Muscle of leg (tissue), 11 donors: ENCODE measurements around the gene SYNDIG1. TPM values are rescaled to one million over a fixed set of nuclear protein-coding genes. Genes with fewer than 3 reads are reported as not detected.

Experiments used
- DNase-seq: peaks from one replicate; pipeline ENCODE4 v3.0.0; 2013
- H3K27ac ChIP-seq: one replicate; pipeline ENCODE4 v1.5.1; 2013; ENCODE audit warnings: mild to moderate bottlenecking, low read length, control low read depth
- H3K27me3 ChIP-seq: one replicate; pipeline ENCODE4 v1.6.1; 2013; ENCODE audit warnings: low read length; ENCODE audit not compliant: control insufficient read depth, insufficient read depth
- H3K36me3 ChIP-seq: one replicate; pipeline ENCODE4 v1.6.1; 2013; ENCODE audit warnings: low read length; ENCODE audit not compliant: control insufficient read depth, insufficient read depth
- H3K4me1 ChIP-seq: one replicate; pipeline ENCODE4 v1.6.1; 2013; ENCODE audit warnings: low read length; ENCODE audit not compliant: control insufficient read depth, insufficient read depth
- H3K4me3 ChIP-seq: one replicate; pipeline ENCODE4 v1.5.1; 2013; ENCODE audit warnings: low read length, control low read depth
- H3K9me3 ChIP-seq: replicated peaks from 2 replicates; pipeline ENCODE4 v1.6.1; 2013; ENCODE audit warnings: low read depth, low read length; ENCODE audit not compliant: control insufficient read depth
- WGBS: methylation state at CpG from one replicate; pipeline ENCODE4 v1.1.5; 2013; ENCODE audit warnings: missing lambda C conversion rate; ENCODE audit not compliant: insufficient coverage; 5-methylcytosine and 5-hydroxymethylcytosine counted together
- polyA plus RNA-seq, 8 donors: library from polyadenylated mRNA; unstranded; fragments of 120-200 nt; gene quantifications; one replicate each; pipeline versions ENCODE4 v1.2.1 to v1.2.3, GENCODE V29; 2013; ENCODE audit warnings: inconsistent platforms in 1 of 8, low replicate concordance in 1 of 8; ENCODE audit not compliant: insufficient read length in 8 of 8, insufficient read depth in 1 of 8
- total RNA-seq: library from RNA; stranded (reverse); fragments of 120-200 nt; gene quantifications from one replicate; pipeline ENCODE4 v1.2.4, GENCODE V29; 2013

The SYNDIG1 gene
- total and polyA plus RNA-seq, 9 donors = 2.5 to 5.3 (median 4.3) TPM

DNA sequence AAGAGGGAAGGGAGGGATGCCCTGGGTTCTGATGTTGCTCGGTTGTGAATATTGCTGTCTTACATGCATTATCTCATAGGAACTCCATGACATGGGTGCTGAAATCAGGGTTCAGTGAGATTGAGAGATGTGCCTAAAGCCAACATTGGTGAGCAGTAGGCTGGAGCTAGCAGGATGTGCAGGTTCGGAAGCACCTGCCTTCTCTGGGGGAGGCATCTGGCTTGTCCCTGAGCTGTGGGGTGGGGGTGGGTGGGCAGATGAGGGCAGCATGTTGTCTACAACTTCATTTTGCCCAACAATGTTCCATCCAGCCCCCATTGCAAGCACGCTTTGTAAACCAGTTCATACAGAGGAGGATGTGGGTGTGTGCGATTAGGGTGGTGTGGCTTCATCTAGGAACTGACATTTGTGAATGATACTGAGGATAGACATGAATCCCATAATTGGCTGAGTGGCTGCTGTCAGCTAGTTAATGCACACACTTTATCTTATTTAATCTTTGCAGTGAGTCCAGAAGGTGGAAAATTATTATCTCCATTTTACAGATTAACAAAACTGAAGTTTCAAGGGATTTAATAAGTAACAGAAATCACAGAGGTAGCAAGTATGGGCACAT lies 119.4 kb downstream of the SYNDIG1 start:
- no peak overlapping the region for H3K27ac ChIP-seq
- WGBS = no CpG with 5 or more reads among the region's 4 CpGs
- H3K27me3 ChIP-seq = peaks cover 3% of the 10 kb centered on the region
- no peaks in the 10 kb centered on the region for H3K9me3 ChIP-seq
- DNase-seq = no peak
- peaks cover 12% of the 10 kb centered on the region for H3K4me1 ChIP-seq
- H3K4me3 ChIP-seq = no peak overlapping the region
- H3K36me3 ChIP-seq = no peaks in the 10 kb centered on the region

GRCh38 chr20:24589381-24589780 lies 120.0 kb downstream of the SYNDIG1 start:
- H3K27ac ChIP-seq = no peak overlapping the region
- H3K36me3 ChIP-seq = no peaks in the 10 kb centered on the region
- H3K9me3 ChIP-seq = no peaks in the 10 kb centered on the region
- H3K27me3 ChIP-seq = peaks cover 3% of the 10 kb centered on the region
- H3K4me1 ChIP-seq = peaks cover 12% of the 10 kb centered on the region
- WGBS = no CpG with 5 or more reads among the region's 4 CpGs
- H3K4me3 ChIP-seq = no peak overlapping the region
- no peak for DNase-seq

- Histone ChIP-seq H3K9me3 (no peaks in the 10 kb centered on the region), H3K4me1 (peaks cover 12% of the 10 kb centered on the region), H3K27me3 (peaks cover 3% of the 10 kb centered on the region), H3K36me3 (no peaks in the 10 kb centered on the region), H3K27ac (no peak overlapping the region), H3K4me3 (no peak overlapping the region)
- 77% methylated on average over 10 of the region's 13 CpGs for WGBS
- no peak for DNase-seq
Measured at GRCh38 chr20:24589815-24590177, 120.4 kb downstream of the SYNDIG1 start.

- H3K27me3 ChIP-seq = peaks cover 3% of the 10 kb centered on the region
- no peak for DNase-seq
- no peaks in the 10 kb centered on the region for H3K9me3 ChIP-seq
- 75% methylated on average over 35 of the region's 37 CpGs for WGBS
- no peak overlapping the region for H3K27ac ChIP-seq
- no peak overlapping the region for H3K4me3 ChIP-seq
- H3K36me3 ChIP-seq = no peaks in the 10 kb centered on the region
- peaks cover 12% of the 10 kb centered on the region for H3K4me1 ChIP-seq
Measured at GRCh38 chr20:24590178-24590982, 121.0 kb downstream of the SYNDIG1 start.

GRCh38 chr20:24597051-24597450 lies 127.6 kb downstream of the SYNDIG1 start:
- Histone ChIP-seq H3K27ac (no peak overlapping the region), H3K36me3 (no peaks in the 10 kb centered on the region), H3K4me1 (no peaks in the 10 kb centered on the region), H3K27me3 (no peaks in the 10 kb centered on the region), H3K4me3 (no peak overlapping the region), H3K9me3 (peaks cover 6% of the 10 kb centered on the region)
- 40% methylated on average over 1 of the region's 5 CpGs for WGBS
- DNase-seq = peak; percentile 75

GRCh38 chr20:24598346-24598745 lies 128.9 kb downstream of the SYNDIG1 start:
- 50% methylated on average over 1 of the region's 2 CpGs for WGBS

DNA sequence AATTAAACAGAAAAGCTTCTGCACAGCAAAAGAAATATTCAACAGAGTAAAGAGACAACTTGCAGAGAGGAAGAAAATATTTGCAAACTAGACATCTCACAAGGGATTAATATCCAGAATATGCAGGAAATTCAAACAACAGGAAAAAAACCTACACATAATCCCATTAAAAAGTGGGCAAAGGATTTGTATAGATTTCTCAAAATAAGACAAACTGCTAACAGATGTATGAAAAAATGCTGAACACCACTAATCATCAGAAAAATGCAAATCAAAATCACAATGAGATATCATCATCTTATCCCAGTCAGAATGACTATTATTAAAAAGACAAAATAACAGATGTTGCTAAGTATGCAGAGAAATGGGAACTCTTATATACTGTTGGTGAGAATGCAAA lies 129.6 kb downstream of the SYNDIG1 start:
- Histone ChIP-seq H3K4me3 (no peak overlapping the region), H3K36me3 (no peaks in the 10 kb centered on the region), H3K4me1 (no peaks in the 10 kb centered on the region), H3K27me3 (no peaks in the 10 kb centered on the region), H3K27ac (no peak overlapping the region), H3K9me3 (peaks cover 6% of the 10 kb centered on the region)
- DNase-seq = no peak

More at GRCh38 chr20:24598346-24598745, 128.9 kb downstream of the SYNDIG1 start:
- Histone ChIP-seq H3K4me1 (no peaks in the 10 kb centered on the region), H3K36me3 (no peaks in the 10 kb centered on the region), H3K27me3 (no peaks in the 10 kb centered on the region), H3K9me3 (peaks cover 6% of the 10 kb centered on the region), H3K4me3 (no peak overlapping the region), H3K27ac (no peak overlapping the region)
- no peak for DNase-seq

- Histone ChIP-seq H3K4me1 (no peaks in the 10 kb centered on the region), H3K4me3 (no peak overlapping the region), H3K27me3 (peaks cover 2% of the 10 kb centered on the region), H3K27ac (no peak overlapping the region), H3K36me3 (no peaks in the 10 kb centered on the region), H3K9me3 (peaks cover 6% of the 10 kb centered on the region)
- WGBS = no CpG with 5 or more reads among the region's 3 CpGs
- no peak for DNase-seq
Measured at GRCh38 chr20:24600012-24600411, 130.6 kb downstream of the SYNDIG1 start.

- peaks cover 6% of the 10 kb centered on the region for H3K9me3 ChIP-seq
Measured at GRCh38 chr20:24603454-24603853, 134.0 kb downstream of the SYNDIG1 start.

GRCh38 chr20:24604966-24605665 lies 135.7 kb downstream of the SYNDIG1 start:
- Histone ChIP-seq H3K9me3 (peaks cover 6% of the 10 kb centered on the region), H3K27me3 (peaks cover 2% of the 10 kb centered on the region), H3K4me3 (no peak overlapping the region), H3K4me1 (peaks cover 3% of the 10 kb centered on the region), H3K27ac (no peak overlapping the region), H3K36me3 (no peaks in the 10 kb centered on the region)
- 72% methylated on average over 3 of the region's 4 CpGs for WGBS
- no peak for DNase-seq

More at GRCh38 chr20:24603454-24603853, 134.0 kb downstream of the SYNDIG1 start:
- Histone ChIP-seq H3K27ac (no peak overlapping the region), H3K36me3 (no peaks in the 10 kb centered on the region), H3K4me1 (peaks cover 3% of the 10 kb centered on the region), H3K27me3 (peaks cover 2% of the 10 kb centered on the region), H3K4me3 (no peak overlapping the region)
- 80% methylated on average over 7 of the region's 8 CpGs for WGBS
- DNase-seq = no peak
